ENCODE results near the gene CDK9.

DNA sequence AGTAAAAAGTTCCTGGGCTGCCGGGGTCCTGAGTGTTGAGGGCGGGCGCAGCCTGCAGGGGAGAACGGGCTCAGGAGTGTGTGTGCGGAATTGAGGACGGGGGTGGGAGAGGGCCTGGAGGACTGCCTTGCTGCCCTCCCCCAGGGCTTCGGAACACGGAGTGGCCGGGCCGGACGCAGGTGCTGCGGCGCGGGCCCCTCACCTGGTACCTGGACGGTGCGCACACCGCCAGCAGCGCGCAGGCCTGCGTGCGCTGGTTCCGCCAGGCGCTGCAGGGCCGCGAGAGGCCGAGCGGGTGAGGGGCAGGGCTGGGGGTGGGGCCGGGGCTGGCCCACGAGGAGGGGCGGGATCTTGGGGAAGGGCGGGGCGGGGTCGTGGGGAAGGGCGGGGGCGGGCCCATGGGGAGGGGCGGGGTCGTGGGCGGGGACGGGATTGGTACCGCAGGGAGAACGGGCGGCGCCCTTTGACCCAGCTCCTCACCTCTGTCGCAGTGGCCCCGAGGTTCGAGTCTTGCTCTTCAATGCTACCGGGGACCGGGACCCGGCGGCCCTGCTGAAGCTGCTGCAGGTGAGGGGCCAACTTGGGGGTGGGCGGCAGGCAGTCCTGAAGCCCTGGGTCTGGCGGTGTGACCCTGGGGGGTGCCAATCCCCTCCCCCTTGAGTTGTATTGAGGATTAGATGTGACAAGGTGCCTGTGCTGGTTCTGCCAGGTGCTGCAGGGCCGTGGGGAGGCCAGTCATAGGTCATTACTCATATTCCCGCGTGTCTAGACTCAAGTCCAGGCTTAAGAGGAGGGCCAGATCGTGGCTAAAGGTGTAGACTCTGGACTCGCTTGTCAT is 23.9 kb downstream of the CDK9 start:
- no peak for TF ChIP-seq EZH2phosphoT487 (IDR thresholded peaks at IDR 0.05; ENCODE audit: borderline replicate concordance, low read length)
- TF ChIP-seq, protein P1, sequence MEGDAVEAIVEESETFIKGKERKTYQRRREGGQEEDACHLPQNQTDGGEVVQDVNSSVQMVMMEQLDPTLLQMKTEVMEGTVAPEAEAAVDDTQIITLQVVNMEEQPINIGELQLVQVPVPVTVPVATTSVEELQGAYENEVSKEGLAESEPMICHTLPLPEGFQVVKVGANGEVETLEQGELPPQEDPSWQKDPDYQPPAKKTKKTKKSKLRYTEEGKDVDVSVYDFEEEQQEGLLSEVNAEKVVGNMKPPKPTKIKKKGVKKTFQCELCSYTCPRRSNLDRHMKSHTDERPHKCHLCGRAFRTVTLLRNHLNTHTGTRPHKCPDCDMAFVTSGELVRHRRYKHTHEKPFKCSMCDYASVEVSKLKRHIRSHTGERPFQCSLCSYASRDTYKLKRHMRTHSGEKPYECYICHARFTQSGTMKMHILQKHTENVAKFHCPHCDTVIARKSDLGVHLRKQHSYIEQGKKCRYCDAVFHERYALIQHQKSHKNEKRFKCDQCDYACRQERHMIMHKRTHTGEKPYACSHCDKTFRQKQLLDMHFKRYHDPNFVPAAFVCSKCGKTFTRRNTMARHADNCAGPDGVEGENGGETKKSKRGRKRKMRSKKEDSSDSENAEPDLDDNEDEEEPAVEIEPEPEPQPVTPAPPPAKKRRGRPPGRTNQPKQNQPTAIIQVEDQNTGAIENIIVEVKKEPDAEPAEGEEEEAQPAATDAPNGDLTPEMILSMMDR (conservative IDR thresholded peaks at IDR 0.05; ENCODE audit: low read depth, low read length), result no peak
- TF ChIP-seq EZH2 (IDR thresholded peaks at IDR 0.05; ENCODE audit: low read length, unreplicated experiment), result no peak

All from PC-3 (cell line).